HL-60 (cell line): ENCODE data around the gene GRB10.

Source experiments
- CTCF ChIP-seq: IDR thresholded peaks from one replicate; pipeline ENCODE4 v1.5.1; 2011; ENCODE audit warnings: low read length, control low read depth, inconsistent platforms; ENCODE audit not compliant: insufficient read depth
- GABPA ChIP-seq: IDR thresholded peaks from 2 replicates; pipeline ENCODE4 v1.6.1; 2012; ENCODE audit warnings: low read depth
- POLR2AphosphoS5 ChIP-seq: IDR thresholded peaks from 2 replicates; pipeline ENCODE4 v1.6.1; 2012; ENCODE audit warnings: low read depth

DNA sequence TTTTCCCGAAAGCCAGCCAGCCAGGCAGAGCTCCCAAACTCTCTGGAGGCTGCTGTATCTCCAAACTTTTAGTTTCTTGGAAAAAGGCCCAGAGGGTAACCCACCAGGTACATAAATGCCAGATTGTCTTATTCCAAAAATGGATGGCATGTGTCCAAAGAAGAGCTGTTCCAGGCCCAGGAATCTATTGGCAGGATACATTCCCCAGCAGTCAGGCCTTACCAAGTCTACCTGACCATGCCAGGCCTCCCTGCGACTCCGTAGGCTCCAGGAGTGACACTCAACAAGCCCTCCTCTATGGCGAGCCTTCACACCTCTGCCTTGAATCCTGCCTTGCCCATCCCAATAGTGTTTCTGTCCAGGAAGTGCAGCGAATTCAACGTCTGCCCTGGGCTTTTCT, 95.6 kb downstream of the GRB10 start:
- TF ChIP-seq GABPA (no peak), CTCF (no peak), POLR2AphosphoS5 (no peak)
